Adrenal gland (tissue), 12 donors: ENCODE measurements around the gene CPOX. TPM values are rescaled to one million over a fixed set of nuclear protein-coding genes. Genes with fewer than 3 reads are reported as not detected.

Experiments used
- DNase-seq, 7 donors: peaks; one replicate each; pipeline ENCODE4 v3.0.0-alpha.2; 2019 to 2020
- H3K27ac ChIP-seq, 5 donors: fragments of 200-600 bp; sonication (generic) in 4 of 5; 1 replicate in 3 of 5; 2 replicates in 2 of 5; pipeline versions ENCODE4 v1.5.1 to v1.8.0; 2016 to 2020; ENCODE audit warnings: mild to moderate bottlenecking in 1 of 5
- H3K27me3 ChIP-seq: fragments of 200-600 bp; 2 replicates; pipeline ENCODE4 v1.8.0; 2021
- H3K36me3 ChIP-seq, 2 donors: fragments of 200-600 bp; replicated peaks in 1 of 2; 1 replicate in 1 of 2; 2 replicates in 1 of 2; pipeline versions ENCODE4 v1.5.1 to v1.8.0; 2018 to 2022
- H3K4me1 ChIP-seq, 2 donors: fragments of 200-600 bp; replicated peaks in 1 of 2; 1 replicate in 1 of 2; 2 replicates in 1 of 2; pipeline versions ENCODE4 v1.5.1 to v1.8.0; 2018 to 2021
- H3K4me3 ChIP-seq, 4 donors: fragments of 200-600 bp; sonication (generic) in 3 of 4; one replicate each; pipeline ENCODE4 v1.5.1; 2016 to 2018
- H3K9me3 ChIP-seq, 3 donors: fragments of 200-600 bp; sonication (generic) in 1 of 3; replicated peaks in 1 of 3; 1 replicate in 2 of 3; 2 replicates in 1 of 3; pipeline versions ENCODE4 v1.5.1 to v1.8.0; 2016 to 2021
- CTCF ChIP-seq, 6 experiments: fragments of 450-650 bp in 4 of 6; fragments of 200-600 bp in 2 of 6; sonication (generic) in 1 of 6; IDR thresholded peaks; 1 replicate in 5 of 6; 2 replicates in 1 of 6; pipeline versions ENCODE4 v1.5.1 to v1.8.0; 2016 to 2021; ENCODE audit warnings: antibody characterized with exemption in 6 of 6, mild to moderate bottlenecking in 2 of 6, moderate library complexity in 1 of 6
- POLR2A ChIP-seq, 2 donors: fragments of 450-650 bp; IDR thresholded peaks; one replicate each; pipeline ENCODE4 v1.6.1; 2017; ENCODE audit warnings: antibody characterized with exemption in 2 of 2, mild to moderate bottlenecking in 2 of 2, moderate library complexity in 1 of 2
- WGBS, 4 donors: extraction: QIAGEN DNeasy Blood & Tissue Kit in 2 of 4; methylation state at CpG; one replicate each; pipeline versions ENCODE4 v1.1.5 to v1.1.7; 2013 to 2017; 5-methylcytosine and 5-hydroxymethylcytosine counted together
- intact Hi-C, 2 donors: fragments of 100-400 bp; cut with DNase I; formaldehyde crosslinking; loops; one replicate each; pipeline versions ENCODE4 v1.14.1 to v1.15.0; 2022 to 2023
- polyA plus RNA-seq, 3 donors: library from polyadenylated mRNA; stranded (reverse); fragments of 200-250 nt in 2 of 3; fragments of 350-450 nt in 1 of 3; fragmentation: Illumina TruSeq in 1 of 3; extraction: RNeasy Lipid Tissue Mini Kit (QIAGEN cat#74804) in 1 of 3; gene quantifications; one replicate each; pipeline ENCODE4 v1.2.3, GENCODE V29; 2013 to 2014
- total RNA-seq, 9 donors: library from RNA; depleted of rRNA in 4 of 9; stranded (reverse); fragments of >200 nt in 4 of 9; fragments of 120-200 nt in 1 of 9; fragmentation: NEBNext Ultra II Directional in 1 of 9; extraction: Animal tissue kit (Norgen Biotek cat#: 25700) in 1 of 9; gene quantifications; one replicate each; pipeline versions ENCODE4 v1.1.0 to v1.2.4, GENCODE V29; 2013 to 2023
- donor health status: healthy with polysubstance abuse.
- donor health status: Bipolar disorder and iron deficiency.
- donor health status: DM: yes; HTN: yes; CAD: no.
- donor health status: DM: no; HTN: no; CAD: no.
- donor health status: DM: no; HTN: no; CAD: no.
- donor health status: DM: yes; HTN: yes; CAD: no.

The CPOX gene
- total and polyA plus RNA-seq, 12 donors, result 9.0 to 59.8 (median 21.7) TPM

GRCh38 chr3:98628317-98628716 lies 34.9 kb upstream of the CPOX start:
- Histone ChIP-seq H3K4me1 (no peaks in the 10 kb centered on the region), H3K36me3 (no peaks in the 10 kb centered on the region), H3K27ac (no peak overlapping the region), H3K9me3 (no peaks in the 10 kb centered on the region), H3K27me3 (no peaks in the 10 kb centered on the region), H3K4me3 (no peak overlapping the region)
- intact Hi-C loops, result no loop called here
- no peak for DNase-seq
- TF ChIP-seq CTCF (IDR thresholded peaks at IDR 0.05) (no peak), POLR2A (IDR thresholded peaks at IDR 0.05) (no peak)

- WGBS, 4 donors, result 74 to 88% (median 84%) methylated on average over 4 of the region's 4 CpGs
- no peak for DNase-seq
- TF ChIP-seq CTCF (IDR thresholded peaks at IDR 0.05) (no peak), POLR2A (IDR thresholded peaks at IDR 0.05) (no peak)
- no peak overlapping the region for H3K4me3 ChIP-seq
- H3K36me3 ChIP-seq, result no peaks in the 10 kb centered on the region
- H3K27ac ChIP-seq, result no peak overlapping the region
- no peaks in the 10 kb centered on the region for H3K9me3 ChIP-seq
- intact Hi-C loops, result no loop called here
- no peaks in the 10 kb centered on the region for H3K27me3 ChIP-seq
- H3K4me1 ChIP-seq, result no peaks in the 10 kb centered on the region
These were observed 32.7 kb upstream of the CPOX start for GRCh38 chr3:98626151-98626550.

- 80 to 94% (median 88%) methylated on average over 3 of the region's 3 CpGs for WGBS, 4 donors
- Histone ChIP-seq H3K4me1 (no peaks in the 10 kb centered on the region), H3K36me3 (no peaks in the 10 kb centered on the region), H3K27ac (no peak overlapping the region), H3K9me3 (no peaks in the 10 kb centered on the region), H3K4me3 (no peak overlapping the region), H3K27me3 (no peaks in the 10 kb centered on the region)
- no peak for DNase-seq
- TF ChIP-seq POLR2A (IDR thresholded peaks at IDR 0.05) (no peak), CTCF (IDR thresholded peaks at IDR 0.05) (no peak)
- intact Hi-C loops, result no loop called here
These were observed 30.3 kb upstream of the CPOX start for GRCh38 chr3:98623572-98624280.

- TF ChIP-seq POLR2A (IDR thresholded peaks at IDR 0.05) (no peak), CTCF (IDR thresholded peaks at IDR 0.05) (no peak)
- WGBS, 4 donors, result 90 to 99% (median 94%) methylated on average over 2 of the region's 2 CpGs
These were observed 24.4 kb upstream of the CPOX start for GRCh38 chr3:98617841-98618240.

More at GRCh38 chr3:98617841-98618240, 24.4 kb upstream of the CPOX start:
- H3K4me1 ChIP-seq, result no peaks in the 10 kb centered on the region
- no peaks in the 10 kb centered on the region for H3K36me3 ChIP-seq
- no peak for DNase-seq
- no peaks in the 10 kb centered on the region for H3K27me3 ChIP-seq
- intact Hi-C loops, result no loop called here
- H3K4me3 ChIP-seq, result no peak overlapping the region
- H3K9me3 ChIP-seq, result no peaks in the 10 kb centered on the region
- no peak overlapping the region for H3K27ac ChIP-seq
